Measurements from ENCODE around the gene NDUFC1. TPM values are rescaled to one million over a fixed set of nuclear protein-coding genes. Genes with fewer than 3 reads are reported as not detected.

NDUFC1 gene
- total RNA-seq, 4 donors from 2014 or later = 7.6 to 68.0 (median 35.3) TPM

- 100% methylated on average over 2 of the region's 2 CpGs for WGBS, 2 donors (ENCODE audit: low coverage in 1 of 2)
- H3K4me1 ChIP-seq = peaks cover 10 to 41% (median 16%) of the 10 kb centered on the region in 4 donors
- no peak overlapping the region for H3K4me3 ChIP-seq
- in situ Hi-C loops (cut with MboI; ENCODE audit: low pct_ligation_motif_present in 1 of 4, low pct_unique_long_range_greater_than_20kb in 1 of 4, low sequenced_read_pairs in 3 of 4) (no loop called here), intact Hi-C loops (cut with DNase I; ENCODE audit: low total_unique reads) (no loop called here)
- no peak for DNase-seq
- no peaks in the 10 kb centered on the region for H3K9me3 ChIP-seq
- no peak overlapping the region for H3K27ac ChIP-seq
- TF ChIP-seq POLR2AphosphoS5 (IDR thresholded peaks at IDR 0.05) = no peak
- no peak for TF ChIP-seq POLR2A (IDR thresholded peaks at IDR 0.05)
- no peak for TF ChIP-seq EP300 (IDR thresholded peaks at IDR 0.05; ENCODE audit: low read depth)
- TF ChIP-seq CTCF (IDR thresholded peaks at IDR 0.05) = no peak
- no peaks in the 10 kb centered on the region for H3K36me3 ChIP-seq
- no peaks in the 10 kb centered on the region for H3K27me3 ChIP-seq
Observed at GRCh38 chr4:139304920-139305319, 2.6 kb upstream of the NDUFC1 start.

GRCh38 chr4:139301113-139301820, 1.0 kb downstream of the NDUFC1 start, which contains the start of gene NAA15:
NAA15 (plus strand) TSS chr4:139301505; CDS start chr4:139301778, 273 bp downstream.
- 0 to 2% methylated on average over 22 to 48 of the region's 61 CpGs for WGBS, 2 donors (ENCODE audit: low coverage in 1 of 2)
- Histone ChIP-seq H3K36me3 (no peaks in the 10 kb centered on the region), H3K9me3 (no peaks in the 10 kb centered on the region), H3K4me1 (peaks cover 18 to 51% (median 19%) of the 10 kb centered on the region in 4 donors), H3K27ac (peak within 1 kb of the TSS; percentile 95 to 98 (median 97)), H3K27me3 (no peaks in the 10 kb centered on the region), H3K4me3 (peak within 1 kb of the TSS; percentile 80 to 99 (median 90))
- DNase-seq = peak; percentile 98
- peak in 1 of 5 experiments; percentile 6 for TF ChIP-seq CTCF (IDR thresholded peaks at IDR 0.05)
- peak; percentile 97 for TF ChIP-seq POLR2A (IDR thresholded peaks at IDR 0.05)
- TF ChIP-seq EP300 (IDR thresholded peaks at IDR 0.05; ENCODE audit: low read depth) = no peak
- peak; percentile 97 for TF ChIP-seq POLR2AphosphoS5 (IDR thresholded peaks at IDR 0.05)
- in situ Hi-C loops (cut with MboI; ENCODE audit: low pct_ligation_motif_present in 1 of 4, low pct_unique_long_range_greater_than_20kb in 1 of 4, low sequenced_read_pairs in 3 of 4) (no loop called here), intact Hi-C loops (cut with DNase I; ENCODE audit: low total_unique reads) (no loop called here)

GRCh38 chr4:139300431-139301112, 1.7 kb downstream of the NDUFC1 start:
- Histone ChIP-seq H3K4me3 (peak overlapping the region; percentile 21 to 90 (median 85)), H3K9me3 (no peaks in the 10 kb centered on the region), H3K36me3 (no peaks in the 10 kb centered on the region), H3K27me3 (no peaks in the 10 kb centered on the region), H3K27ac (peak overlapping the region; percentile 95 to 98 (median 97)), H3K4me1 (peaks cover 18 to 49% (median 21%) of the 10 kb centered on the region in 4 donors)
- WGBS, 2 donors (ENCODE audit: low coverage in 1 of 2) = 3% methylated on average over 11 to 16 of the region's 16 CpGs
- in situ Hi-C loops (cut with MboI; ENCODE audit: low pct_ligation_motif_present in 1 of 4, low pct_unique_long_range_greater_than_20kb in 1 of 4, low sequenced_read_pairs in 3 of 4) = no loop called here
- peak; percentile 38 for DNase-seq
- TF ChIP-seq CTCF (IDR thresholded peaks at IDR 0.05) (peak in 1 of 5 experiments; percentile 15), POLR2A (IDR thresholded peaks at IDR 0.05) (no peak)
- intact Hi-C loops (cut with DNase I; ENCODE audit: low total_unique reads) = no loop called here

- intact Hi-C loops (cut with DNase I; ENCODE audit: low total_unique reads) = no loop called here
- Histone ChIP-seq H3K27me3 (no peaks in the 10 kb centered on the region), H3K27ac (peak overlapping the region in 3 of 4 donors; percentile 96 to 98 (median 98)), H3K4me1 (peaks cover 18 to 44% (median 21%) of the 10 kb centered on the region in 4 donors), H3K4me3 (peak overlapping the region in 2 of 4 donors; percentile 80 to 90), H3K9me3 (no peaks in the 10 kb centered on the region), H3K36me3 (no peaks in the 10 kb centered on the region)
- no peak for DNase-seq
- TF ChIP-seq CTCF (IDR thresholded peaks at IDR 0.05) (no peak), POLR2AphosphoS5 (IDR thresholded peaks at IDR 0.05) (no peak), EP300 (IDR thresholded peaks at IDR 0.05; ENCODE audit: low read depth) (no peak), POLR2A (IDR thresholded peaks at IDR 0.05) (no peak)
- in situ Hi-C loops (cut with MboI; ENCODE audit: low pct_ligation_motif_present in 1 of 4, low pct_unique_long_range_greater_than_20kb in 1 of 4, low sequenced_read_pairs in 3 of 4) = loop anchor here in 3 of 4 donors (5.0 to 25.0 kb wide), 5 partner anchors 65 to 265 kb away; no protein-coding TSS in a partner anchor
- 44 to 50% methylated on average over 1 of the region's 1 CpG for WGBS, 2 donors (ENCODE audit: low coverage in 1 of 2)
Observed at GRCh38 chr4:139299536-139299935, 2.7 kb downstream of the NDUFC1 start.

Measured in transverse colon (tissue), 4 donors.